A549 (cell line): ENCODE data around the gene BTBD10. TPM values are rescaled to one million over a fixed set of nuclear protein-coding genes. Genes with fewer than 3 reads are reported as not detected.

Experiments
- ATAC-seq, 2 experiments: fragments of 200-7000 bp in 1 of 2; fragments of >200 bp in 1 of 2; cut with Nextera tagmentation in 1 of 2; cut with Tn5 transposase in 1 of 2; 3 replicates each; pipeline versions ENCODE4 v1.8.0 to v1.9.1; 2018 to 2020; ENCODE audit warnings: mild to moderate bottlenecking in 1 of 2, moderate library complexity in 1 of 2
- CTCF ChIA-PET: fragments of 300-600 bp; sonication (Branson Sonifier 250); formaldehyde crosslinking; extraction: SDS; loops from one replicate; lab custom pipeline; 2021; ENCODE audit warnings: antibody characterized with exemption, inconsistent platforms; lab: Yijun Ruan, JAX
- POLR2A ChIA-PET: fragments of 350-600 bp; formaldehyde crosslinking; extraction: SDS; loops from one replicate; lab custom pipeline; 2021; ENCODE audit warnings: antibody characterized with exemption, inconsistent platforms; lab: Yijun Ruan, JAX
- DNase-seq, 2 experiments: peaks; one replicate each; pipeline versions ENCODE4 v3.0.0 to v3.0.0-alpha.2; 2011 to 2016; ENCODE audit warnings: low read depth in 1 of 2, low spot score in 1 of 2
- FAIRE-seq: peaks from 2 replicates; lab custom pipeline; 2011; peaks lifted over from hg19 to GRCh38; lab: Jason Lieb, UNC
- H3K27ac ChIP-seq, 2 experiments: fragments of >200 bp; sonication (Bioruptor Twin); formaldehyde crosslinking; 3 replicates each; pipeline ENCODE4 v1.5.1; 2016 to 2017
- H3K4me1 ChIP-seq: fragments of >200 bp; sonication (Bioruptor Twin); formaldehyde crosslinking; 3 replicates; pipeline ENCODE4 v1.6.1; 2016
- H3K4me2 ChIP-seq: fragments of >200 bp; sonication (Bioruptor Twin); formaldehyde crosslinking; 3 replicates; pipeline ENCODE4 v1.6.1; 2016
- H3K4me3 ChIP-seq: fragments of >200 bp; sonication (Bioruptor Twin); formaldehyde crosslinking; 3 replicates; pipeline ENCODE4 v1.5.1; 2016
- H3K9me3 ChIP-seq: fragments of >200 bp; sonication (Bioruptor Twin); formaldehyde crosslinking; 3 replicates; pipeline ENCODE4 v1.6.1; 2016
- BHLHE40 ChIP-seq: IDR thresholded peaks from 2 replicates; pipeline ENCODE4 v1.6.1; 2012; ENCODE audit warnings: low read depth, low read length, inconsistent platforms
- CBX8 ChIP-seq: fragments of 200-600 bp; sonication (generic); IDR thresholded peaks from 2 replicates; pipeline ENCODE4 v1.6.1; 2016
- CEBPB ChIP-seq, 2 experiments: fragments of >200 bp in 1 of 2; sonication (Bioruptor Twin) in 1 of 2; formaldehyde crosslinking in 1 of 2; IDR thresholded peaks; 2 replicates each; pipeline ENCODE4 v1.6.1; 2012 to 2016
- CHD2 ChIP-seq: fragments of 150-350 bp; IDR thresholded peaks from 2 replicates; pipeline ENCODE4 v1.6.1; 2014; ENCODE audit warnings: low read length; ENCODE audit not compliant: partially characterized antibody
- EHMT2 ChIP-seq: fragments of 200-600 bp; sonication (generic); IDR thresholded peaks from 2 replicates; pipeline ENCODE4 v1.6.1; 2016; ENCODE audit warnings: antibody characterized with exemption, low read depth, mild to moderate bottlenecking, moderate library complexity
- EP300 ChIP-seq, 2 experiments: fragments of >200 bp; sonication (Bioruptor Twin); formaldehyde crosslinking; IDR thresholded peaks; 2 replicates in 1 of 2; 3 replicates in 1 of 2; pipeline ENCODE4 v1.6.1; 2016 to 2017
- ESRRA ChIP-seq: fragments of 150-350 bp; IDR thresholded peaks from 2 replicates; pipeline ENCODE4 v1.6.1; 2014; ENCODE audit warnings: mild to moderate bottlenecking, low read length, borderline replicate concordance
- FOSB ChIP-seq: fragments of 250-450 bp; sonication (Bioruptor Pico); IDR thresholded peaks from 2 replicates; pipeline ENCODE4 v1.5.0; 2020; ENCODE audit warnings: mild to moderate bottlenecking, moderate library complexity
- FOSL2 ChIP-seq, 2 experiments: fragments of 450-650 bp in 1 of 2; fragments of >200 bp in 1 of 2; sonication (Bioruptor Twin) in 1 of 2; formaldehyde crosslinking; IDR thresholded peaks; 2 replicates each; pipeline versions ENCODE4 v1.5.0 to v1.6.1; 2016 to 2020; ENCODE audit warnings: mild to moderate bottlenecking in 1 of 2, moderate library complexity in 1 of 2
- HOXB13 ChIP-seq: fragments of 250-450 bp; sonication (Bioruptor Pico); IDR thresholded peaks from 2 replicates; pipeline ENCODE4 v1.5.0; 2020; ENCODE audit warnings: low read depth, mild to moderate bottlenecking, moderate library complexity
- HOXB5 ChIP-seq: fragments of 250-450 bp; sonication (Bioruptor Pico); IDR thresholded peaks from 2 replicates; pipeline ENCODE4 v1.5.0; 2020; ENCODE audit warnings: mild to moderate bottlenecking, moderate library complexity
- JUN ChIP-seq, 2 experiments: fragments of >200 bp; sonication (Bioruptor Twin); formaldehyde crosslinking; IDR thresholded peaks; 2 replicates in 1 of 2; 3 replicates in 1 of 2; pipeline ENCODE4 v1.6.1; 2016 to 2017
- KDM1A ChIP-seq: fragments of 200-600 bp; sonication (generic); IDR thresholded peaks from 2 replicates; pipeline ENCODE4 v1.6.1; 2016; ENCODE audit warnings: low read depth, mild to moderate bottlenecking
- KDM5A ChIP-seq: fragments of 200-600 bp; sonication (generic); IDR thresholded peaks from 2 replicates; pipeline ENCODE4 v1.6.1; 2016; ENCODE audit warnings: antibody characterized with exemption, mild to moderate bottlenecking
- MAFK ChIP-seq: fragments of 450-650 bp; IDR thresholded peaks from 2 replicates; pipeline ENCODE4 v1.6.1; 2014; ENCODE audit not compliant: partially characterized antibody
- MAZ ChIP-seq: fragments of 150-350 bp; IDR thresholded peaks from 2 replicates; pipeline ENCODE4 v1.6.1; 2014; ENCODE audit warnings: antibody characterized with exemption, low read depth, low read length, borderline replicate concordance
- MYC ChIP-seq: IDR thresholded peaks from 2 replicates; pipeline ENCODE4 v1.6.1; 2012; ENCODE audit warnings: mild to moderate bottlenecking, inconsistent platforms, low read length, improper control_type of control experiment, borderline replicate concordance
- NFE2L2 ChIP-seq: fragments of 150-350 bp; conservative IDR thresholded peaks from 2 replicates; pipeline ENCODE4 v1.6.1; 2014; ENCODE audit warnings: low read length
- NR3C1 ChIP-seq: fragments of >200 bp; sonication (Bioruptor Twin); formaldehyde crosslinking; IDR thresholded peaks from 3 replicates; pipeline ENCODE4 v1.6.1; 2017
- PHF8 ChIP-seq: fragments of 200-600 bp; sonication (generic); IDR thresholded peaks from 2 replicates; pipeline ENCODE4 v1.6.1; 2016; ENCODE audit warnings: low read depth, mild to moderate bottlenecking, antibody characterized with exemption, moderate library complexity, borderline replicate concordance
- POLR2A ChIP-seq: IDR thresholded peaks from 2 replicates; pipeline ENCODE4 v1.6.1; 2012; ENCODE audit warnings: mild to moderate bottlenecking, low read length
- POLR2AphosphoS2 ChIP-seq: conservative IDR thresholded peaks from 2 replicates; pipeline ENCODE4 v1.6.1; 2012; ENCODE audit warnings: low read length, improper control_type of control experiment, inconsistent platforms
- RCOR1 ChIP-seq: fragments of 150-350 bp; IDR thresholded peaks from 2 replicates; pipeline ENCODE4 v1.6.1; 2014; ENCODE audit warnings: antibody characterized with exemption, low read length, low read depth
- RFX5 ChIP-seq: fragments of 450-650 bp; IDR thresholded peaks from 2 replicates; pipeline ENCODE4 v1.7.1; 2014; ENCODE audit warnings: antibody characterized with exemption, mild to moderate bottlenecking, moderate library complexity
- RNF2 ChIP-seq: fragments of 200-600 bp; sonication (generic); IDR thresholded peaks from 2 replicates; pipeline ENCODE4 v1.6.1; 2016; ENCODE audit warnings: low read depth, mild to moderate bottlenecking, antibody characterized with exemption, moderate library complexity, borderline replicate concordance
- TP53 ChIP-seq: fragments of 250-450 bp; sonication (Bioruptor Pico); IDR thresholded peaks from 2 replicates; pipeline ENCODE4 v1.5.0; 2021; ENCODE audit warnings: mild to moderate bottlenecking, moderate library complexity
- ZC3H11A ChIP-seq: fragments of 450-650 bp; IDR thresholded peaks from 2 replicates; pipeline ENCODE4 v1.6.1; 2014; ENCODE audit warnings: antibody characterized with exemption, mild to moderate bottlenecking
- WGBS: methylation state at CpG from one replicate; pipeline ENCODE4 v1.1.6; 2017; ENCODE audit errors: missing lambda C conversion rate; 5-methylcytosine and 5-hydroxymethylcytosine counted together
- polyA plus RNA-seq, 4 experiments: library from polyadenylated mRNA; depleted of rRNA in 3 of 4; stranded (reverse); fragments of >200 nt; fragmentation: RNase III in 1 of 4; extraction: RNeasy Plus Mini Kit Qiagen cat#74134 plus additional on column Dnase treatment in 1 of 4; gene quantifications; 2 replicates in 3 of 4; 3 replicates in 1 of 4; pipeline ENCODE4 v1.2.3, GENCODE V29; 2011 to 2017
- TF ChIP-seq, protein P1 (sequence below): IDR thresholded peaks from 2 replicates; pipeline ENCODE4 v1.6.1; 2012
- TF ChIP-seq, protein P2 (sequence below): fragments of 150-350 bp; IDR thresholded peaks from 2 replicates; pipeline ENCODE4 v1.6.1; 2014; ENCODE audit warnings: low read depth, mild to moderate bottlenecking, low read length
- TF ChIP-seq, protein P3 (sequence below): IDR thresholded peaks from 2 replicates; pipeline ENCODE4 v1.6.1; 2012
- TF ChIP-seq, protein P4 (sequence below): fragments of >200 bp; sonication (Bioruptor Twin); formaldehyde crosslinking; IDR thresholded peaks from 3 replicates; pipeline ENCODE4 v1.5.1; 2016
- TF ChIP-seq, protein P5 (sequence below): fragments of 200-600 bp; sonication (generic); IDR thresholded peaks from 2 replicates; pipeline ENCODE4 v1.6.1; 2016; ENCODE audit warnings: antibody characterized with exemption, mild to moderate bottlenecking, moderate library complexity

The BTBD10 gene
- polyA plus RNA-seq, 2 of the 4 experiments (the other 2 are of a cell fraction) = 33.7 to 54.2 TPM

DNA sequence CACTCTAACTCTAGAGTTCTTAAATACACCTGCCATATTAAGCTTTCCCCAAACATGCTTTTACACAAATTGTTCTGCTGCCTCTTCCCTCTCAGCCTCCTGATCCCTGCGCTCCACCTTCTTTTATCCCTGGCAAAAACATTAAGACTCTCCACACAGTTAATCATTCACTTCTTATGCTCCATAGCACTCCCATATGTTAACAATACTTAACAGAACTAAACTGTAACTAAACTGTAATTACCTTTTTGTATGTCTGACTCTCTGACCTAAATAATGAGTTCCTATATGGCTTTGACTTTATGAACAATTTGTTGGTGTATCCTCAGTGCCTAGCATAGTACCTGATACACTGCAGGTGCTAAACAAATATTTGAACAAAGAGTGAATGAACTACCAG, 71.8 kb downstream of the BTBD10 start:
- Histone ChIP-seq H3K27ac (no peak overlapping the region), H3K4me2 (no peak overlapping the region), H3K9me3 (no peaks in the 10 kb centered on the region), H3K4me1 (no peaks in the 10 kb centered on the region), H3K4me3 (no peak overlapping the region)
- ChIA-PET CTCF (interaction anchor here (0.9 to 2.8 kb wide), 2 partner anchors 47 to 181 kb away, joined by 3 to 12 read pairs; no protein-coding TSS in a partner anchor), POLR2A (no interaction called here)
- WGBS = 100% methylated on average over 1 of the region's 1 CpG
- ATAC-seq = no peak
- TF ChIP-seq RCOR1 (no peak), JUN (IDR thresholded peaks at IDR 0.05) (no peak), CBX8 (no peak), EP300 (IDR thresholded peaks at IDR 0.05) (no peak), MAFK (no peak), TP53 (CRISPR knock-in tag) (no peak), NFE2L2 (no peak), KDM1A (no peak), RFX5 (no peak), POLR2AphosphoS2 (no peak), HOXB13 (CRISPR knock-in tag) (no peak), ESRRA (no peak), PHF8 (no peak), POLR2A (no peak), RNF2 (no peak)
- TF ChIP-seq, protein P1, sequence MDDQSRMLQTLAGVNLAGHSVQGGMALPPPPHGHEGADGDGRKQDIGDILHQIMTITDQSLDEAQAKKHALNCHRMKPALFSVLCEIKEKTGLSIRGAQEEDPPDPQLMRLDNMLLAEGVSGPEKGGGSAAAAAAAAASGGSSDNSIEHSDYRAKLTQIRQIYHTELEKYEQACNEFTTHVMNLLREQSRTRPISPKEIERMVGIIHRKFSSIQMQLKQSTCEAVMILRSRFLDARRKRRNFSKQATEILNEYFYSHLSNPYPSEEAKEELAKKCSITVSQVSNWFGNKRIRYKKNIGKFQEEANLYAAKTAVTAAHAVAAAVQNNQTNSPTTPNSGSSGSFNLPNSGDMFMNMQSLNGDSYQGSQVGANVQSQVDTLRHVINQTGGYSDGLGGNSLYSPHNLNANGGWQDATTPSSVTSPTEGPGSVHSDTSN = no peak
- no peak for DNase-seq
- FAIRE-seq = peak; percentile 28

DNA sequence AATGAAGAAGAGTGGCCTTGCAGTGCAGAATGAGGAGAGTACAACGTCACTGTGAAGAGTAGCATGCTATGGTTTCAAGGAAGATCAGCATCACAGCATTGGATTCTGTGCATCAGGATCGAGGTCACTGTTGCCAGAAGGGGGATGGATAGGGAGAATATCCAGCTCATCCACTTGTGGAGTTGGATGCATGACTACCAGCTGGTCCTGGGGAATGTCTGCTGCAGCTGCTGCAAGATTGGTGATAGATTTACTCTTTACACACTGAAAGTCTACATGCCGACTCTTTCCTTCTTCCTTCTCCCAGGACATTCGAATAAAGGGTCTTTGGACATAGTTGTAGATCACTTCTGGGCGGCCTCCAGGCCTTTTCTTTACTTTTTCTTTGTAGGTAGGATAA, 74.3 kb downstream of the BTBD10 start:
- ATAC-seq = no peak

More for the DNA sequence above, 74.3 kb downstream of the BTBD10 start:
- H3K4me3 ChIP-seq = no peak overlapping the region
- CTCF ChIA-PET = interaction anchor here (0.6 to 10.7 kb wide), 8 partner anchors 16 to 425 kb away, joined by 3 to 123 read pairs (median 6); no protein-coding TSS in a partner anchor
- H3K4me1 ChIP-seq = no peaks in the 10 kb centered on the region
- no peaks in the 10 kb centered on the region for H3K9me3 ChIP-seq
- no peak for TF ChIP-seq FOSL2 (IDR thresholded peaks at IDR 0.05)
- TF ChIP-seq FOSL2 (CRISPR knock-in tag; IDR thresholded peaks at IDR 0.05) = no peak
- no peak for TF ChIP-seq CHD2
- no peak for TF ChIP-seq HOXB5 (CRISPR knock-in tag)
- no peak for TF ChIP-seq MYC
- TF ChIP-seq FOSB (CRISPR knock-in tag) = no peak
- no peak for TF ChIP-seq POLR2AphosphoS2
- TF ChIP-seq KDM1A = no peak
- TF ChIP-seq EHMT2 = no peak
- TF ChIP-seq NR3C1 = no peak
- TF ChIP-seq, protein P2, sequence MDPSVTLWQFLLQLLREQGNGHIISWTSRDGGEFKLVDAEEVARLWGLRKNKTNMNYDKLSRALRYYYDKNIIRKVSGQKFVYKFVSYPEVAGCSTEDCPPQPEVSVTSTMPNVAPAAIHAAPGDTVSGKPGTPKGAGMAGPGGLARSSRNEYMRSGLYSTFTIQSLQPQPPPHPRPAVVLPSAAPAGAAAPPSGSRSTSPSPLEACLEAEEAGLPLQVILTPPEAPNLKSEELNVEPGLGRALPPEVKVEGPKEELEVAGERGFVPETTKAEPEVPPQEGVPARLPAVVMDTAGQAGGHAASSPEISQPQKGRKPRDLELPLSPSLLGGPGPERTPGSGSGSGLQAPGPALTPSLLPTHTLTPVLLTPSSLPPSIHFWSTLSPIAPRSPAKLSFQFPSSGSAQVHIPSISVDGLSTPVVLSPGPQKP = no peak
- TF ChIP-seq, protein P3, sequence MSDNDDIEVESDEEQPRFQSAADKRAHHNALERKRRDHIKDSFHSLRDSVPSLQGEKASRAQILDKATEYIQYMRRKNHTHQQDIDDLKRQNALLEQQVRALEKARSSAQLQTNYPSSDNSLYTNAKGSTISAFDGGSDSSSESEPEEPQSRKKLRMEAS = no peak
- TF ChIP-seq, protein P4, sequence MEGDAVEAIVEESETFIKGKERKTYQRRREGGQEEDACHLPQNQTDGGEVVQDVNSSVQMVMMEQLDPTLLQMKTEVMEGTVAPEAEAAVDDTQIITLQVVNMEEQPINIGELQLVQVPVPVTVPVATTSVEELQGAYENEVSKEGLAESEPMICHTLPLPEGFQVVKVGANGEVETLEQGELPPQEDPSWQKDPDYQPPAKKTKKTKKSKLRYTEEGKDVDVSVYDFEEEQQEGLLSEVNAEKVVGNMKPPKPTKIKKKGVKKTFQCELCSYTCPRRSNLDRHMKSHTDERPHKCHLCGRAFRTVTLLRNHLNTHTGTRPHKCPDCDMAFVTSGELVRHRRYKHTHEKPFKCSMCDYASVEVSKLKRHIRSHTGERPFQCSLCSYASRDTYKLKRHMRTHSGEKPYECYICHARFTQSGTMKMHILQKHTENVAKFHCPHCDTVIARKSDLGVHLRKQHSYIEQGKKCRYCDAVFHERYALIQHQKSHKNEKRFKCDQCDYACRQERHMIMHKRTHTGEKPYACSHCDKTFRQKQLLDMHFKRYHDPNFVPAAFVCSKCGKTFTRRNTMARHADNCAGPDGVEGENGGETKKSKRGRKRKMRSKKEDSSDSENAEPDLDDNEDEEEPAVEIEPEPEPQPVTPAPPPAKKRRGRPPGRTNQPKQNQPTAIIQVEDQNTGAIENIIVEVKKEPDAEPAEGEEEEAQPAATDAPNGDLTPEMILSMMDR = no peak
- no peak for TF ChIP-seq ZC3H11A
- no peak for TF ChIP-seq CEBPB (IDR thresholded peaks at IDR 0.05)
- TF ChIP-seq KDM5A = no peak
- TF ChIP-seq, protein P5, sequence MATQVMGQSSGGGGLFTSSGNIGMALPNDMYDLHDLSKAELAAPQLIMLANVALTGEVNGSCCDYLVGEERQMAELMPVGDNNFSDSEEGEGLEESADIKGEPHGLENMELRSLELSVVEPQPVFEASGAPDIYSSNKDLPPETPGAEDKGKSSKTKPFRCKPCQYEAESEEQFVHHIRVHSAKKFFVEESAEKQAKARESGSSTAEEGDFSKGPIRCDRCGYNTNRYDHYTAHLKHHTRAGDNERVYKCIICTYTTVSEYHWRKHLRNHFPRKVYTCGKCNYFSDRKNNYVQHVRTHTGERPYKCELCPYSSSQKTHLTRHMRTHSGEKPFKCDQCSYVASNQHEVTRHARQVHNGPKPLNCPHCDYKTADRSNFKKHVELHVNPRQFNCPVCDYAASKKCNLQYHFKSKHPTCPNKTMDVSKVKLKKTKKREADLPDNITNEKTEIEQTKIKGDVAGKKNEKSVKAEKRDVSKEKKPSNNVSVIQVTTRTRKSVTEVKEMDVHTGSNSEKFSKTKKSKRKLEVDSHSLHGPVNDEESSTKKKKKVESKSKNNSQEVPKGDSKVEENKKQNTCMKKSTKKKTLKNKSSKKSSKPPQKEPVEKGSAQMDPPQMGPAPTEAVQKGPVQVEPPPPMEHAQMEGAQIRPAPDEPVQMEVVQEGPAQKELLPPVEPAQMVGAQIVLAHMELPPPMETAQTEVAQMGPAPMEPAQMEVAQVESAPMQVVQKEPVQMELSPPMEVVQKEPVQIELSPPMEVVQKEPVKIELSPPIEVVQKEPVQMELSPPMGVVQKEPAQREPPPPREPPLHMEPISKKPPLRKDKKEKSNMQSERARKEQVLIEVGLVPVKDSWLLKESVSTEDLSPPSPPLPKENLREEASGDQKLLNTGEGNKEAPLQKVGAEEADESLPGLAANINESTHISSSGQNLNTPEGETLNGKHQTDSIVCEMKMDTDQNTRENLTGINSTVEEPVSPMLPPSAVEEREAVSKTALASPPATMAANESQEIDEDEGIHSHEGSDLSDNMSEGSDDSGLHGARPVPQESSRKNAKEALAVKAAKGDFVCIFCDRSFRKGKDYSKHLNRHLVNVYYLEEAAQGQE = no peak
- no peak for TF ChIP-seq MAZ
- TF ChIP-seq BHLHE40 = no peak
- TF ChIP-seq RNF2 = no peak
- FAIRE-seq (no peak), DNase-seq (no peak)
- POLR2A ChIA-PET = no interaction called here
- 90% methylated on average over 5 of the region's 5 CpGs for WGBS
- H3K4me2 ChIP-seq = no peak overlapping the region
- H3K27ac ChIP-seq = no peak overlapping the region
